Hepatocyte (in vitro differentiated cells): ENCODE results near the gene WHRN. TPM values are rescaled to one million over a fixed set of nuclear protein-coding genes. Genes with fewer than 3 reads are reported as not detected.

Experiments used
- DNase-seq: peaks from one replicate; pipeline ENCODE4 v3.0.0-alpha.2; 2016; ENCODE audit warnings: low spot score
- H2AFZ ChIP-seq: fragments of 200-600 bp; sonication (generic); 2 replicates; pipeline ENCODE4 v1.6.0; 2016; ENCODE audit warnings: antibody characterized with exemption, mild to moderate bottlenecking
- H3K27ac ChIP-seq: fragments of 200-600 bp; sonication (generic); 2 replicates; pipeline ENCODE4 v1.5.1; 2016; ENCODE audit warnings: mild to moderate bottlenecking
- H3K27me3 ChIP-seq: fragments of 200-600 bp; sonication (generic); 2 replicates; pipeline ENCODE4 v1.6.1; 2016
- H3K36me3 ChIP-seq: fragments of 200-600 bp; sonication (generic); replicated peaks from 2 replicates; pipeline ENCODE4 v1.5.1; 2016; ENCODE audit warnings: low read depth; ENCODE audit not compliant: insufficient read depth
- H3K4me1 ChIP-seq: fragments of 200-600 bp; sonication (generic); 2 replicates; pipeline ENCODE4 v1.5.1; 2016; ENCODE audit warnings: mild to moderate bottlenecking, moderate library complexity; ENCODE audit not compliant: insufficient read depth
- H3K4me2 ChIP-seq: fragments of 200-600 bp; sonication (generic); 2 replicates; pipeline ENCODE4 v1.6.0; 2016
- H3K4me3 ChIP-seq: fragments of 200-600 bp; sonication (generic); 2 replicates; pipeline ENCODE4 v1.5.1; 2016; ENCODE audit warnings: mild to moderate bottlenecking
- H3K79me2 ChIP-seq: fragments of 200-600 bp; sonication (generic); 2 replicates; pipeline ENCODE4 v1.6.0; 2017; ENCODE audit warnings: mild to moderate bottlenecking
- H3K9me2 ChIP-seq: fragments of 200-600 bp; sonication (generic); replicated peaks from 2 replicates; pipeline ENCODE4 v1.6.0; 2017; ENCODE audit warnings: mild to moderate bottlenecking; ENCODE audit not compliant: insufficient read depth
- H3K9me3 ChIP-seq: fragments of 200-600 bp; sonication (generic); 2 replicates; pipeline ENCODE4 v1.5.1; 2016; ENCODE audit warnings: low read depth, mild to moderate bottlenecking
- H4K20me1 ChIP-seq: fragments of 200-600 bp; sonication (generic); 2 replicates; pipeline ENCODE4 v1.6.0; 2016; ENCODE audit warnings: mild to moderate bottlenecking; ENCODE audit not compliant: insufficient read depth, poor library complexity, severe bottlenecking
- CTCF ChIP-seq: fragments of 200-600 bp; sonication (generic); IDR thresholded peaks from 2 replicates; pipeline ENCODE4 v1.5.1; 2016; ENCODE audit warnings: antibody characterized with exemption, mild to moderate bottlenecking; ENCODE audit not compliant: poor library complexity
- EZH2 ChIP-seq: fragments of 200-600 bp; sonication (generic); IDR thresholded peaks from 2 replicates; pipeline ENCODE4 v1.6.1; 2016; ENCODE audit warnings: antibody characterized with exemption, mild to moderate bottlenecking, borderline replicate concordance
- EZH2phosphoT487 ChIP-seq: fragments of 200-600 bp; sonication (generic); IDR thresholded peaks from one replicate; pipeline ENCODE4 v1.6.1; 2018; ENCODE audit warnings: antibody characterized with exemption, mild to moderate bottlenecking, low read depth, moderate library complexity; ENCODE audit not compliant: unreplicated experiment, severe bottlenecking
- WGBS: methylation state at CpG from one replicate; pipeline ENCODE4 v1.1.6; 2016; ENCODE audit warnings: low lambda C conversion rate; ENCODE audit errors: missing lambda C conversion rate; 5-methylcytosine and 5-hydroxymethylcytosine counted together
- polyA plus RNA-seq: library from polyadenylated mRNA; unstranded; fragments of >200 nt; fragmentation: Nextera tagmentation; extraction: Ambion mirVana; gene quantifications from 2 replicates; pipeline ENCODE4 v1.2.1, GENCODE V29; 2016
- total RNA-seq: library from RNA; depleted of rRNA; stranded (reverse); fragments of >200 nt; gene quantifications from 2 replicates; pipeline ENCODE4 v1.2.3, GENCODE V29; 2014

Gene WHRN
- total and polyA plus RNA-seq, 2 experiments from 2014 or later = 3.2 to 6.6 TPM

GRCh38 chr9:114451707-114452031, 53.6 kb downstream of the WHRN start:
- H2AFZ ChIP-seq = no peak overlapping the region
- H3K36me3 ChIP-seq = no peaks in the 10 kb centered on the region
- TF ChIP-seq CTCF (no peak), EZH2phosphoT487 (no peak), EZH2 (no peak)
- H4K20me1 ChIP-seq = no peaks in the 10 kb centered on the region
- no peaks in the 10 kb centered on the region for H3K27me3 ChIP-seq
- 96% methylated on average over 1 of the region's 1 CpG for WGBS
- DNase-seq = no peak
- no peak overlapping the region for H3K4me3 ChIP-seq
- H3K4me1 ChIP-seq = no peaks in the 10 kb centered on the region
- no peak overlapping the region for H3K4me2 ChIP-seq
- no peaks in the 10 kb centered on the region for H3K9me2 ChIP-seq
- no peak overlapping the region for H3K27ac ChIP-seq
- H3K9me3 ChIP-seq = no peaks in the 10 kb centered on the region
- no peaks in the 10 kb centered on the region for H3K79me2 ChIP-seq

- Histone ChIP-seq H3K79me2 (no peaks in the 10 kb centered on the region), H3K4me1 (no peaks in the 10 kb centered on the region), H3K27me3 (no peaks in the 10 kb centered on the region), H3K9me2 (no peaks in the 10 kb centered on the region), H2AFZ (no peak overlapping the region), H3K27ac (no peak overlapping the region), H4K20me1 (no peaks in the 10 kb centered on the region), H3K4me2 (no peak overlapping the region), H3K9me3 (no peaks in the 10 kb centered on the region), H3K4me3 (no peak overlapping the region), H3K36me3 (no peaks in the 10 kb centered on the region)
- WGBS = 92% methylated on average over 12 of the region's 12 CpGs
- TF ChIP-seq EZH2phosphoT487 = no peak
- TF ChIP-seq EZH2 = no peak
- no peak for TF ChIP-seq CTCF
- DNase-seq = no peak
Measured at GRCh38 chr9:114450833-114451706, 54.2 kb downstream of the WHRN start.

- Histone ChIP-seq H3K9me2 (no peaks in the 10 kb centered on the region), H3K79me2 (no peaks in the 10 kb centered on the region), H3K4me1 (no peaks in the 10 kb centered on the region), H3K36me3 (no peaks in the 10 kb centered on the region), H3K27ac (no peak overlapping the region), H3K27me3 (no peaks in the 10 kb centered on the region), H3K4me3 (no peak overlapping the region), H2AFZ (no peak overlapping the region), H3K4me2 (no peak overlapping the region), H3K9me3 (no peaks in the 10 kb centered on the region), H4K20me1 (no peaks in the 10 kb centered on the region)
- 89% methylated on average over 3 of the region's 3 CpGs for WGBS
- TF ChIP-seq EZH2 (no peak), EZH2phosphoT487 (no peak), CTCF (no peak)
- no peak for DNase-seq
Measured at GRCh38 chr9:114450181-114450580, 55.1 kb downstream of the WHRN start.
